GM18873 (cell line): ENCODE results near the gene MGLL.

Source experiments
- ATAC-seq: cut with Tn5 transposase; IDR thresholded peaks from one replicate; pipeline ENCODE4 v1.9.1; 2021; ENCODE audit warnings: mild to moderate bottlenecking, moderate library complexity, moderate number of reproducible peaks; ENCODE audit not compliant: unreplicated experiment, low FRiP score

The MGLL gene

GRCh38 chr3:127815001-127815400 lies 7.3 kb downstream of the MGLL start:
- no peak for ATAC-seq

- ATAC-seq: no peak
These were observed 8.0 kb downstream of the MGLL start for GRCh38 chr3:127814325-127814781.

- ATAC-seq: no peak
These were observed 10.2 kb downstream of the MGLL start for GRCh38 chr3:127812151-127812550.

GRCh38 chr3:127811717-127812116 lies 10.6 kb downstream of the MGLL start:
- ATAC-seq: no peak

- no peak for ATAC-seq
These were observed 12.7 kb downstream of the MGLL start for GRCh38 chr3:127809611-127810010.

- no peak for ATAC-seq
These were observed 13.1 kb downstream of the MGLL start for GRCh38 chr3:127809211-127809610.

- ATAC-seq: no peak
These were observed 14.1 kb downstream of the MGLL start for GRCh38 chr3:127808197-127808596.

GRCh38 chr3:127805026-127805753 lies 17.1 kb downstream of the MGLL start:
- ATAC-seq: no peak

GRCh38 chr3:127804141-127804540 lies 18.2 kb downstream of the MGLL start:
- no peak for ATAC-seq

- no peak for ATAC-seq
These were observed 18.7 kb downstream of the MGLL start for GRCh38 chr3:127803619-127804018.

- no peak for ATAC-seq
These were observed 19.7 kb downstream of the MGLL start for GRCh38 chr3:127802606-127803005.

GRCh38 chr3:127801731-127802313 lies 20.5 kb downstream of the MGLL start:
- no peak for ATAC-seq

- ATAC-seq: no peak
These were observed 21.8 kb downstream of the MGLL start for GRCh38 chr3:127800508-127800907.

- no peak for ATAC-seq
These were observed 22.7 kb downstream of the MGLL start for GRCh38 chr3:127799476-127800222.

- ATAC-seq: no peak
These were observed 23.6 kb downstream of the MGLL start for GRCh38 chr3:127798716-127799115.

- no peak for ATAC-seq
These were observed 25.5 kb downstream of the MGLL start for GRCh38 chr3:127796831-127797150.

GRCh38 chr3:127796045-127796830 lies 26.1 kb downstream of the MGLL start:
- no peak for ATAC-seq

- ATAC-seq: no peak
These were observed 27.3 kb downstream of the MGLL start for GRCh38 chr3:127794972-127795371.

- ATAC-seq: no peak
These were observed 27.9 kb downstream of the MGLL start for GRCh38 chr3:127794402-127794801.

- ATAC-seq: no peak
These were observed 29.6 kb downstream of the MGLL start for GRCh38 chr3:127792541-127793292.
